ENCODE data around the gene PEBP1. TPM values are rescaled to one million over a fixed set of nuclear protein-coding genes. Genes with fewer than 3 reads are reported as not detected.

The PEBP1 gene
- total RNA-seq, 1 donor from 2014 or later, result 168 TPM

GRCh38 chr12:118175823-118176447 lies 40.0 kb downstream of the PEBP1 start:
- DNase-seq (ENCODE audit: low read depth) (no peak), FAIRE-seq (no peak)
- TF ChIP-seq CTCF (IDR thresholded peaks at IDR 0.05; ENCODE audit: insufficient read depth, low read length, severe bottlenecking), result no peak
- Histone ChIP-seq H3K36me3 (ENCODE audit: control insufficient read depth, insufficient read depth, low read length) (peaks cover 15% of the 10 kb centered on the region), H3K4me3 (ENCODE audit: low read depth, low read length) (no peak overlapping the region), H3K27me3 (ENCODE audit: control insufficient read depth, insufficient read depth, low read length) (no peaks in the 10 kb centered on the region)

- H3K4me3 ChIP-seq (ENCODE audit: low read depth, low read length), result no peak overlapping the region
- no peaks in the 10 kb centered on the region for H3K27me3 ChIP-seq (ENCODE audit: control insufficient read depth, insufficient read depth, low read length)
- peaks cover 3% of the 10 kb centered on the region for H3K36me3 ChIP-seq (ENCODE audit: control insufficient read depth, insufficient read depth, low read length)
- DNase-seq (ENCODE audit: low read depth) (no peak), FAIRE-seq (no peak)
- no peak for TF ChIP-seq CTCF (IDR thresholded peaks at IDR 0.05; ENCODE audit: insufficient read depth, low read length, severe bottlenecking)
Observed at GRCh38 chr12:118183155-118183554, 47.2 kb downstream of the PEBP1 start.

GRCh38 chr12:118183711-118184110 lies 47.8 kb downstream of the PEBP1 start:
- Histone ChIP-seq H3K36me3 (ENCODE audit: control insufficient read depth, insufficient read depth, low read length) (peaks cover 3% of the 10 kb centered on the region), H3K4me3 (ENCODE audit: low read depth, low read length) (no peak overlapping the region), H3K27me3 (ENCODE audit: control insufficient read depth, insufficient read depth, low read length) (no peaks in the 10 kb centered on the region)
- no peak for TF ChIP-seq CTCF (IDR thresholded peaks at IDR 0.05; ENCODE audit: insufficient read depth, low read length, severe bottlenecking)
- FAIRE-seq, result no peak
- DNase-seq (ENCODE audit: low read depth), result peak; percentile 46

GRCh38 chr12:118185602-118186397 lies 49.9 kb downstream of the PEBP1 start:
- FAIRE-seq (no peak), DNase-seq (ENCODE audit: low read depth) (no peak)
- Histone ChIP-seq H3K27me3 (ENCODE audit: control insufficient read depth, insufficient read depth, low read length) (no peaks in the 10 kb centered on the region), H3K4me3 (ENCODE audit: low read depth, low read length) (no peak overlapping the region), H3K36me3 (ENCODE audit: control insufficient read depth, insufficient read depth, low read length) (peaks cover 3% of the 10 kb centered on the region)
- TF ChIP-seq CTCF (IDR thresholded peaks at IDR 0.05; ENCODE audit: insufficient read depth, low read length, severe bottlenecking), result no peak

- DNase-seq (ENCODE audit: low read depth) (no peak), FAIRE-seq (no peak)
- no peak overlapping the region for H3K4me3 ChIP-seq (ENCODE audit: low read depth, low read length)
- TF ChIP-seq CTCF (IDR thresholded peaks at IDR 0.05; ENCODE audit: insufficient read depth, low read length, severe bottlenecking), result no peak
- no peaks in the 10 kb centered on the region for H3K27me3 ChIP-seq (ENCODE audit: control insufficient read depth, insufficient read depth, low read length)
- no peaks in the 10 kb centered on the region for H3K36me3 ChIP-seq (ENCODE audit: control insufficient read depth, insufficient read depth, low read length)
Observed at GRCh38 chr12:118187751-118188435, 52.0 kb downstream of the PEBP1 start.

All from bronchial epithelial cell (primary cell).